HG02798 (cell line): ENCODE data around the gene ACSL3.
"Not testable (repeated sequence)": the region's sequence is repeated elsewhere in the genome, so short reads cannot be mapped to it uniquely, and the experiment has no call there.

Source experiments
- ATAC-seq: cut with Tn5 transposase; IDR thresholded peaks from one replicate; pipeline ENCODE4 v1.9.1; 2021; ENCODE audit warnings: mild to moderate bottlenecking; ENCODE audit not compliant: unreplicated experiment, poor library complexity

ACSL3 gene

GRCh38 chr2:222904557-222905258, 43.9 kb downstream of the ACSL3 start:
- no peak for ATAC-seq

DNA sequence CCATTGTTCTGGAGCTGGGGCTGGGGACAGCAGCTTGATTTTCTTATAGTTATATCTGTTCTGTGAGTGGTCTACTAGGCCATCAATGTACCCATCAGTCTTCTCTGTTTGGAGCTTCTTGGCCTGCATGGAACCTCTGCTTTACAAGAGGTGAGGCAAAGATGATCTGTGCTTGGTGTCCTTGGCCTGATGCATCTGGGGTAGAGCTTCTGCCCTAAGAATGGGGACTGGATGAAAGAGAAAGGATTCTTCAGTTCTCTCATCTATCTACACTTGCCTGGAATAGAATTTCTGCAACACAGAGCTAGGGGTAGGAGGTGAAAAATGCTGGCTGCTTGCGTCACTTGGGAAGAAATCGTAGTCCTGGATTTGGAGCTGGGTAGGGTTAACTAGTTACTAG, 46.2 kb downstream of the ACSL3 start:
- no peak for ATAC-seq

GRCh38 chr2:222907790-222908441, 47.1 kb downstream of the ACSL3 start:
- ATAC-seq: no peak

DNA sequence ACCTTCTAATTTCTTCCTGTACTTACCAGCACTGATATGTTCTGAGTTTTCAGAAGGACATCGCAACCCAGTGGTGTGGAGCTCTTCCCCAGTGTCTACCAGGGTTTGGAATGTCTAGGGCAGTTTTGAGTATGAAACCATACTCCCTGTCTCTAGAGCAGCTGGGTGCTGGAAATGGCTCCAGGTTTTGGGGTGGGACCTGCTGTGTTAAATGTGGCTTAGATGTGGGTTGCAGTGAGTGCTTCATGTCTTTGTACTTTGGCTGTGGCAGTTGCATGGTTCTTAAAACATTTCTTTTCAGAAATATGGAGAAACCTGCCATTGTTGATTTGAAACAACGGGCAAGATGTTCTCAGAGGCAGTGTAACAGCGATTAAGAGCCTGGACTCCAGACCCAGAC, 48.5 kb downstream of the ACSL3 start:
- ATAC-seq: no peak

- peak; percentile 99 for ATAC-seq
Measured at GRCh38 chr2:222912117-222912516, 51.3 kb downstream of the ACSL3 start.

GRCh38 chr2:222912776-222913175, 51.9 kb downstream of the ACSL3 start:
- ATAC-seq: no peak

GRCh38 chr2:222915092-222915957, 54.5 kb downstream of the ACSL3 start:
- no peak for ATAC-seq

DNA sequence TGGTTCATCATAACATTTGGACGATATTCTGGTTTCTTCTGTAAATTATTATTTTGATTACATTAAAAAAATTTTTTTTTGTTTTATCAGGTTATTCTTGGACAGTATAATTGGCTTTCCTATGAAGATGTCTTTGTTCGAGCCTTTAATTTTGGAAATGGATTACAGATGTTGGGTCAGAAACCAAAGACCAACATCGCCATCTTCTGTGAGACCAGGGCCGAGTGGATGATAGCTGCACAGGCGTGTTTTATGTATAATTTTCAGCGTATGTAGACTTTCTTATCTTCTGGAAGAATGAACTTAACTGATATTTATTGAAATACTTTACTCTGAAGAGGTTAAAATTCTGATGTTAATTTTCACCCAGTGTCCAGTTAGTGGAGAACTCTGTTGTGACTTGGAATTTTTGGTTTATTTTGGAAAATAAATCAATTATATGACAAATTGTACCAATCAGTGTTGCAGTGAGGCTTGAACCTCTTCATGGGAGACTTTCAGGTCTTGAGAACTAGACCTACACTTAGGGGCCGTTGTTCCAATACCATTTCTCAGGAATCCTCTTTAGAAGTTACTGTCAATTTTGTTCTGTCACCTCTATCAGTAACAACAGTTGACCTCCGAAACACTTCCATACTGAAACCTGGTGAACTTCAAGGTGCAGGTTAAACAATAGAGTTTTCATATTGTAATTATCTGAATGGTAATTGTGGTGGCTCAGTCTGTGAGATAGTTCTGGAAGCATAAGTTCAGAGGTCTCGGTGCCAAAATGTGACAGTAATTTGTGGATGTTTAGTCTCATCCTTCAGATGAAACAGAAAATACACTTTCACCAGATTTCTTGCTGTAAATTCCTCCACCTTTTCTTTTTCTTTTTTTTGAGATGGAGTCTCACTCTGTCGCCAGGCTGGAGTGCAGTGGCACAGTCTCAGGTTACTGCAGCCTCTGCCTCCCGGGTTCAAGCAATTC, 55.7 kb downstream of the ACSL3 start:
- no peak for ATAC-seq

- ATAC-seq: not testable (repeated sequence)
Measured at GRCh38 chr2:222917212-222917611, 56.4 kb downstream of the ACSL3 start.

GRCh38 chr2:222919841-222920526, 59.1 kb downstream of the ACSL3 start:
- no peak for ATAC-seq

- no peak for ATAC-seq
Measured at GRCh38 chr2:222920657-222921186, 59.9 kb downstream of the ACSL3 start.

DNA sequence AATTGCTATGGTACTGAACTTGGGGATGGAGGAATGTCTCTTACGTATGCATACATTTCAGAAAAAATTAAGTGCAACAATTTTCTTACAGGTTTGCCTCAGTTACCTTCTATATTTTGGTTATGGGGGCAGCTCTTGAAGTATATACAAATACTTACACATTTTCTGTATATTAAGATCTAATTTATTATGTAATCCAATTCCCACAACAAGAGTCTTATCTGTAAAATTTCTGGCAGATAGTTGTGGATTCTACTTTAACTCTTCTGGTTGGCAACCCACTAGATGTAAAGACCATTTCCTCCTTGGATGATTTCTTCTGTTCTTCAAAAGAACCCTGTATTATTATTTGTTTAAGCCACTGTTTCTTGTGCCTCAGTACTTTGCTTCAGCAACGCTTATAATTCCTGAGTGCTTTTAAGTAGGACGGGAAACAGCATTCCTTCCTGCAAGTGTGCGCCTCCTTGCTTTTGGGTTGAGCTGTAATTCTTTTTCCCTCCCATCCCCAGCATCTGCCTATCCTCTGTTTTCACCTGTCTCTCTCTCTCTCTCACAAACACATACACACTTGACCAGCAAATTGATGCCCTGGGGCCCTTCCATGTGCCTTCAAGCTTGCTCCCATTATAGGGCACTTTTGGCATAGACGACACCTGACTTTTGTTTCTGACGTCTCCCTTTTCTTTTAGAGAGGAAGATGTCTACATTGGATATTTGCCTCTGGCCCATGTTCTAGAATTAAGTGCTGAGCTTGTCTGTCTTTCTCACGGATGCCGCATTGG, 61.4 kb downstream of the ACSL3 start:
- ATAC-seq: no peak

DNA sequence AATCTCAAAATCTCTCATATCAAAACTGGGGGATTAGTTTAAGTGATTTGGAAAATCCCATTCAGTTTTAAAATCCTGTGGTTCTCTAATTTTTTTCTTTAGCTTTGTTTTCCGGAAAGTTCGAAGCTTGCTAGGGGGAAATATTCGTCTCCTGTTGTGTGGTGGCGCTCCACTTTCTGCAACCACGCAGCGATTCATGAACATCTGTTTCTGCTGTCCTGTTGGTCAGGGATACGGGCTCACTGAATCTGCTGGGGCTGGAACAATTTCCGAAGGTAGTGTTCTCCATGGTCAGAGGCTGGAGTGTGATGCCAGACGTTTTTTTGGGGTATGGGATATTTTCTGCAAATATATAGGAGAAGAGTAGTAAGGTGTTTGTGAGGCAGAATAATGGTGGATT, 66.1 kb downstream of the ACSL3 start:
- ATAC-seq: no peak

- no peak for ATAC-seq
Measured at GRCh38 chr2:222927600-222927999, 66.8 kb downstream of the ACSL3 start.

DNA sequence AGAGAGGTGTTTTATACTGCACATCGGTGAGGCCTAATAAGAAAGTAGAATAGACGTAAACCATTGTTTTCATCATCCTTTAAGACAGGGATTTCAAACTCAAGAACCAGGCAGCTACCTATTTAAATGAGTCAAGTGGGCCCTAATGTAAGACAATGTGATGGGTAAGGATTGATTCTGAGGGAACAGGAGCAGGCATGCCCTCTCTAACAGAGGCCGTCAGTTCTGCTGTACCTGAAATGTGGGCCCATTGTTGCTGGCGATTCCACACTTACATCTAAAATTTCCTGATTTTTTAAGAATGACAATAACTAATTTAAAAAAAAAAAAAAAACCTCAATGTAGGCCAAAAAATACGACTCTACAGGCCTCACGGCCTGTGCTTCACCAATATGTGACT, 67.5 kb downstream of the ACSL3 start:
- ATAC-seq: no peak

DNA sequence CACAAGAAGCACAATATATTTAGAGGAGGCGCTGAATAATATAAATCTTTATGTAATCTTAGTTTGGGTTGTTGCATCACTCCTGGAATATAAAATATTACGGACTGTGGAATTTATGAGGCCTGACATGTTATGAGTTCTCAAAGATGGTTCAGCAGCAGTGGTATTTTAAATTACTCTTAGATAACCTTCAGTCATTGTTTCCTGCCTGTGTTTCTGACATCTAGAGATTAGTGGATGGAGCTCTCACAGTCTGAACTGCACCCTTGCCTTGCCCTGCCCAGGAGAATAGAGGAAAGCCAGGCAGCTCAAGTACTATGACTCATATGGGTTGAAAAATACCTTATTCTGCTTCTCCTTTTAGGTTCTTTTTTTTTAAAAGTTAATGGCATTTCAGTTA, 70.0 kb downstream of the ACSL3 start:
- ATAC-seq: no peak

DNA sequence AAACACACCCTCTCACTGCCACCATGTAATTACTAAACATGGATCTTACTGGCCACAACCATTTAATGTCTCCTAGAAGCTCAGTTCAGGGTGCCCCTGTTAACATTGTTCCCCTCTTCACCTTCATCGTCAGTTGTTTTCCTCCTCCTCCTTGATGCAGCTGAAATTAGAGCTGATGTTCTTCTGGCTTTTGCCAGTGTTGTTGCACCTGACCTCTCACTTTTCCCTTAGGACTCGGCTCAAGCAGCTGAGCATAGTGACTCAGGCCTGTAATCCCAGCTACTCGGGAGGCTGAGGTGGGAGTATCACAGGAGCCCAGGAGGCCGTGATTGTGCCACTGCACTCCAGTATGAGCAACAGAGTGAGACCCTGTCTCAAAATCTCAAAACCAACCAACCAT, 70.8 kb downstream of the ACSL3 start:
- no peak for ATAC-seq

- no peak for ATAC-seq
Measured at GRCh38 chr2:222933458-222933857, 72.6 kb downstream of the ACSL3 start.
